ENCODE data around the gene DNAH11.

The DNAH11 gene

DNA sequence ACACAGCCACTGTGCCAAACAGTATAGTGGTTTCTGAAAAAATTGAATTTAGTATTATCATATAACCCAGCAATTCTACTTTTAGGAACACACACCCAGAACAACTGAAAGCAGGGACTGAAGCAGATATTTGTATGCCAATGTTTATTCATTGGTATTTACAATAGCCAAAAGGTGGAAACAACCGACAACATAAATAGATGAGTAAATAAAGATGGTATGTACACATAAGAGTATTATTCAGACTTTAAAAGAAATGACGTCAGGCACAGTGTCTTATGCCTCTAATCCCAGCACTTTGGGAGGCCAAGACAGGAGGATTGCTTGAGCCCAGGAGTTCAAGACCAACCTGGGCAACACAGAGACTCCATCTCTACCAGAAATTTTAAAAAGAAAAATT lies 395.6 kb downstream of the DNAH11 start:
- ATAC-seq, result no peak

DNA sequence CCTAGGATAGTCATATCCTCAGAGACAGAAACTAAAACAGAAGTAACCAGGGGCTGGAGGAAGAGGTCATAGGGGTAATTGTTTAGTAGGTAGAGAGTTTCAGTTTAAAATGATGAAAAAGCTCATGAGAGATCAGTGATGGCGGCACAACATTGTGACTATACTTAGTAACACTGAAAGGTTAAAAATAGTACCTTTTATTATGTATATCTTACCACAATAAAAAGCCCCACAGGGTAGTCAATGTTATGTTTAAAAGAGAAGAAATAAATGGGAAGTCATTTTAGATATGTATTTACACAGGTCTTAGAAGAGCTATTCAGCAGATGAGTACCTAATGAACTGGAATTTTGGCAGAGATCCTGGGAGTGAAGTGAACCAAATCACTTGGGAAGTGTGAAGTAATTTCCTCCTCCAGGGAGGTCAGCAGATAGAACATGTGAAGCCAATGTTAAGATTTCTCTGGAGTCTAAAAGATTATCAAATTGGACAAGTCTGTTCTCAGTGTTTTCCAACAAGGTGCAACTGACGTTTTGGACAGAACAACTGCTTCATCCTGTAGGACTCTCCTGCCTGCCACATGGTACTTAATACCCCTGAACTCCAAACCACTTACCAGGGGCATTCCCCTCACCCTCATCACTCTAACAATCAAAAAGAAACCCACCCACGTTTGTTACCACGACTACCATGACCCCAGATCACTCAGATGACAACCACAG lies 396.5 kb downstream of the DNAH11 start:
- ATAC-seq, result peak; percentile 77 to 80

- no peak for ATAC-seq
Observed at GRCh38 chr7:21939858-21940372, 397.1 kb downstream of the DNAH11 start.

GRCh38 chr7:21941611-21942141 lies 398.8 kb downstream of the DNAH11 start:
- no peak for ATAC-seq

- no peak for ATAC-seq
Observed at GRCh38 chr7:21942955-21943354, 400.1 kb downstream of the DNAH11 start.

DNA sequence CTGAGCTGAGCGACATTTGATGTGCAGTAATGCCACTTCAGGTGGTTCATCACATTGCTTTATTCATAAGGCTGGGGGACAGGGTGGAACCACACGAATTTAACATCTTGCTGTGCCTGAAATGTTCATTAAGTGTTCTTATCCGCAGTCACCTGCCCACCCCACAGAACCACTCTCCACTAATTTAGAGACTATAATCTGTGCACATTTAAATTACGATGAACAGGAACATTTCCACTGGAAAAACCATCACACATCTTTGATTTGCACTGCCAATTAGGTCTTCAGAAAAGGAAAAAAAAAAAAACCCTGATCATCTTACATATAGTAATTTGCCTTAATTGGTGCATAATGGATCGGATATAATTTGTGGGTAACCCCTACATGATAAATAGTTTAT lies 400.6 kb downstream of the DNAH11 start:
- no peak for ATAC-seq

GRCh38 chr7:21944616-21945453 lies 402.0 kb downstream of the DNAH11 start:
- ATAC-seq, result peak in 1 of 2 donors; percentile 7

GRCh38 chr7:21945454-21946221 lies 402.8 kb downstream of the DNAH11 start, which contains the start of gene CDCA7L:
Gene CDCA7L (minus strand): TSS chr7:21945899. CDS start chr7:21945804, 95 bp downstream.
- ATAC-seq, result peak; percentile 79 to 84

- no peak for ATAC-seq
Observed at GRCh38 chr7:21946222-21946709, 403.4 kb downstream of the DNAH11 start.

DNA sequence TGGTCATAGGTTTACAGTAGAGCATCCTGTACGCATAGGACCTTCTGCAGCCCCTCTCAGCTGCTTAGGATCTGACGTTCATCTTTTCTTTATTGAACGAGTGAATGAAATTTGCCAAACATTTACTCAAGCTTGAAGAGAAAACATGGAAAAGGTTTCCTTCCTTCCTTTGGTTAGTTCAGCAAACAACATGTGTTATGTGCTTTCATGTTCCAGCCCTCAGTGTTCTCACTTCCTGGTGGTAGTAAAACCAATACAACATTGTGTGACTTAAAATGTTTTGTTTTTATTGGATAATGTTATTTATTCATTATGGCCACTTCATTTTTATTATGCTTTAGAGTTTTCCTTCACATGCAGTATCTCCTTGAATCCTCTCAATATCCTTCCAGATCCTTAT lies 404.2 kb downstream of the DNAH11 start:
- ATAC-seq, result no peak

- ATAC-seq, result no peak
Observed at GRCh38 chr7:21947946-21948345, 405.1 kb downstream of the DNAH11 start.

DNA sequence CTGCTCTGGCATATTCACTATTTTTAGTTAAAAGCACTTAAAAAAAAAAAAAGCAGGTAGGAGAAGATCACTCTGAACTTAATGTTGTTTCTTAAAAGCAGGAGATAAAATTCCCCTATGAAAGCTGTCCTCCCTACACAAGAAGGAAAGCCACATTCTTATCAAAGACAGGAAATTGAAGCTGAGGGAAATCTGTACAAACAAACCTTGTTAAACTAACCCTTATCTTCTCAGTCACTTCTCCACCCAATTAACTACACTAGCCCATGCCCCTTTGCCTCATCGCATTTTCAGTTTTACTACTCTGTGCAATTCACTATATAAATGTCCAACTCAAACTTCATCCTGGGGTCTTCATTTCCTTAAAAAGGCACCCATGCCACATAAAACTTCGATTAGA lies 405.5 kb downstream of the DNAH11 start:
- ATAC-seq, result no peak

GRCh38 chr7:21948887-21949540 lies 406.2 kb downstream of the DNAH11 start:
- ATAC-seq, result no peak
